GM18499 (cell line): ENCODE results near the gene PPM1H.
"Not testable (repeated sequence)": the region's sequence is repeated elsewhere in the genome, so short reads cannot be mapped to it uniquely, and the experiment has no call there.

Experiments
- ATAC-seq: cut with Tn5 transposase; IDR thresholded peaks from one replicate; pipeline ENCODE4 v1.9.1; 2021; ENCODE audit warnings: moderate number of reproducible peaks; ENCODE audit not compliant: insufficient read depth, unreplicated experiment

PPM1H gene

DNA sequence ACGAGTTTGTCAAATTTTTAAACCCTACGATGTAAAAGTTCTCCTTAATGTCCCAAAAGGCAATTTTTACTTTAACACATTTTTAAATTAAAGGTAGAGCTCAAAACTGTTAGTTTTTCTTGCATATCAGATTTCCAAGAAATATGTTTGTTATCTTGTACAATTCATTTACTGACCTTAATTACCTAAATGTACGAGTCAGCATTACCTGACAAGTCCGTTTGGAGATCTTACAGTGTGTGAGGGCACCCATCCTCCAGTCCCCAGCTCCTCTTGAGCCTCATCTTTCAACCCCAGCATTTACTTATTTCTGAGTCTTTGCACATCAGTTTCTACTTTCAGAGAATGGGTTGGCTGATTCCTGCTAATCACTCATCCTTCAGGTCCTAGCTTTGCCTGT, 23.7 kb downstream of the PPM1H start:
- no peak for ATAC-seq

DNA sequence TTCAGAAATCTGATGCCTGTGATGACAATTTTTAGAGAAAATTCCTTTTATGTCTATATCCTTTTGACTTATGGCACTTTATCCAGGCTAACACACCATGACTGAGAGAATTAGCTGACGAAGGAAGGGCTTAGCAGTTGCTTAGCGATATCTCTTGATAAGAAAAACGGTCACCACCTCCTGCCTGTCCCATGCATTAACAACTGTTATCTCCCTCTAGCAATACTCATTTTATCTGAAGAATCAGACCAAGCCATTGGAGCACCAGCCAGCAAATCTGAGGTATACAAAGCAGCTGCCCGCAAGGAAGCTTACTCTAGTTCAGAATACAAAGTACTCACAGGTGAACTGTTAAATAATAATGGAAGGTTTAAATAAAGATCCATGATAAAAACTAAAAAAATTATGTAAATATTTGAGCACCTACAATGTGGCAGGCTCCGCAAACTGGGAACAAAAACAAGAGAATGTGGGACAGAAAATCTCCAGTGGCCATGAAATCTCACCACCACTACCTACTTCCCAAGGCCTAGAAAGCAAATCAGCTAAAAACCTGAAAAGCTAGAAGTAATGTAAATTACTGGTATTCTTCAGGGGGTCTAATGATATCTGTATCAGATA, 24.3 kb downstream of the PPM1H start:
- no peak for ATAC-seq

DNA sequence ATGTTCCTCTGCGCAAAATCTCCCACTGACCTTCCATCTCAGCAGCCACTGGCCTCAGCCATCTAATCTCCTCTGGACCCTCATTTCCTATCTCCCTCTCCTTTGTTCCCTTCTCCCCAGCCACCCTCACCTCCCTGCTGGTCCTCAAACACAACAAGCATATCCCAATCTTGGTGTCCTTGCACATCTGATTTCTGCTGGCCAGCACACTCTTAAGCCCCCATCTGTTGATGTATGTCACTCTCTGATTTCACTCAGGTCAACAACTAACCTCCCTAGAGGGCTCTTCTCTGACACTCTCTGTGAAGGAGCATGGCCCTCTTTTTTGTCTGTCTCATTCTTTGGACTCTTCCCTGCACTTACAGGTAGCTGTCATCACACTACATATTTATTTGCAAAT, 25.6 kb downstream of the PPM1H start:
- ATAC-seq, result no peak

- no peak for ATAC-seq
Measured at GRCh38 chr12:62908674-62909073, 26.3 kb downstream of the PPM1H start.

- no peak for ATAC-seq
Measured at GRCh38 chr12:62907561-62907960, 27.4 kb downstream of the PPM1H start.

GRCh38 chr12:62907078-62907477, 27.9 kb downstream of the PPM1H start:
- ATAC-seq, result no peak

GRCh38 chr12:62903151-62903550, 31.8 kb downstream of the PPM1H start:
- no peak for ATAC-seq

- ATAC-seq, result no peak
Measured at GRCh38 chr12:62900686-62901272, 34.2 kb downstream of the PPM1H start.

GRCh38 chr12:62899568-62900390, 35.2 kb downstream of the PPM1H start:
- no peak for ATAC-seq

DNA sequence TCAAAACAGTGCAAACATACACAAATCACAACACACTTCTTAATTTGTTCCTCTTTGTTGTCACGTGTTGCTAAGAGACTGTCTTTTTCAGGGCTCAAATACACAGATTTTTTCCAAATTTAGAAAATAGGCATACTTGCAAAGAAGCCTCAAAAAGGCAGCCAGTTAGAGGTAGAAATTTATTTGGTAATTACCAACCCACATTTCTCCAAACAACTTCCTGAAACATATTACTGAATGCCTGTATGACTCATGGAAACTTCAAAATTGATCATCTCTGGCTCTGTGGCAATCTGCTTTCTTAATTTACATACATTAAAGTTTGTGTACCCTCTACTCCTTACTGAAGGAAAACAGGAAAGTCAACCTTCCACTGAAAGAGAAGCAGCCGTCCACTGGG, 36.4 kb downstream of the PPM1H start:
- ATAC-seq, result no peak

- ATAC-seq, result no peak
Measured at GRCh38 chr12:62895351-62895877, 39.5 kb downstream of the PPM1H start.

DNA sequence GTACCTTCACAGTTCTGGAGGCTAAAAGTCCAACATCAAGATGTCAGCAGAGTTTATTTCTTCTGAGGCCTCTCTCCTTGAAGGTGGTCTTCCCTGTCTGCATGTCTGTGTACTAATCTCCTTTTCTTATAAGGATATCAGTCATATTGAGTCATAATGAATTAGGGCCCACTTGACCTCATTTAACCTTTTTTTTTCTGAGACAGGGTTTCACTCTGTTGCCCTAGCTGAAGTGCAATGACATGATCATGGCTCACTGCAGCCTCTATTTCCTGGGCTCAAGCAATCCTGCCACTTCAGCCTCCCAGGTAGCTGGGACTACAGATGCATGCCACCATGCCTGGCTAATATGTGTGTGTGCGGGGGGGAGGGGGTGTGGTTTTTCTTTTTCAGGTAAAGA, 41.7 kb downstream of the PPM1H start:
- no peak for ATAC-seq

GRCh38 chr12:62891805-62892549, 43.0 kb downstream of the PPM1H start:
- ATAC-seq, result no peak

- no peak for ATAC-seq
Measured at GRCh38 chr12:62888454-62889110, 46.4 kb downstream of the PPM1H start.

GRCh38 chr12:62886796-62887195, 48.2 kb downstream of the PPM1H start:
- ATAC-seq, result no peak

DNA sequence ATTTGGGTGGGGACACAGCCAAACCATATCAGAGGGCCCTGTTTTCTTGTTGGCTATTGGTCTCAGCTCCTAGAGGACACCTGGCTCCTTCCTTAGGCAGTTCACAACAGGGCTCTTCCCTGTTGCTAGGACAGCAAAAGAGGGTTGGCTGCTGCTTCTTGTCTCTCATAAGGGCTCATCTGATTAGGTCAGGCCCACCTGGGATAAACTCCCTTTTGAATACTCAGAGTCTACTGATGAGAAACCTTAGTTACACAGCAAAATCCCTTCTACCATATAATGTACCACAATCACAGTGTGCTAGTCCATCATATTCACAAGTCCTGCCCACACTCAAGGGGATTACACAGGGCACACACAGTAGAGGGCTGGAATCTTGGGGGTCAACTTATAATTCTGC, 49.7 kb downstream of the PPM1H start:
- no peak for ATAC-seq

DNA sequence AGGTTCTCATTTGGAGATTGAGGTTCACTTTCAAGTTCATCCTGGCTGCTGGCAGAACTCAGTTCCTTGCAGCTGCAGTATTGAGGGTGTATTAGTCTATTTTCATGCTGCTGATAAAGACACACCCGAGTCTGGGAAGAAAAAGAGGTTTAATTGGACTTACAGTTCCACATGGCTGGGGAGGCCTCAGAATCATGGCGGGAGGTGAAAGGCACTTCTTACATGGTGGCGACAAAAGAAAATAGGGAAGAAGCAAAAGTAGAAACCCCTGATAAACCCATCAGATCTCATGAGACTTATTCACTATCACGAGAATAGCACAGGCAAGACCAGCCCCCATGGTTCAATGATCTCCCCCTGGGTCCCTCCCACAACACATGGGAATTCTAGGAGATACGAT, 50.1 kb downstream of the PPM1H start:
- not testable (repeated sequence) for ATAC-seq

GRCh38 chr12:62882696-62883095, 52.3 kb downstream of the PPM1H start:
- ATAC-seq, result no peak

DNA sequence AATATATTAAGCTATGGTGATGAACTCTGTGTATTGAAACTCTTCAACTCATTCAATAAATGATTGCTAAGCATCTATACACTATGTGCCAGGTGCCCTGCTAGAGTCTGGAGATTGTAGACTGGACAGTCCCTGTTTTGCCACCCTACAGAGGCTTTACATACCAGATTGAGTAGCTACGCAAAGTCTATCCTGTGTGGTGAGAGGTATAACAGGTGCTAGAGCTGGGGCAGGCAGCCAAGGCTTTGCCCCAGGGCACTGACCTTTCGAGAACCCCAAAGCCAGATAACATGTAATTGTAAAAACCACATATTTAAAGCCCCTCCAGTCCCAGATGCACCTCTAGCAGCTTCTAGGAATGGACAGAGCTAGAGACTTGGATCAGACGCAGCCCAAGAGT, 52.8 kb downstream of the PPM1H start:
- no peak for ATAC-seq

GRCh38 chr12:62879691-62880090, 55.3 kb downstream of the PPM1H start:
- no peak for ATAC-seq
